Left renal cortex interstitium (tissue), 4 donors: Measurements from ENCODE around the gene CDH2. TPM values are rescaled to one million over a fixed set of nuclear protein-coding genes. Genes with fewer than 3 reads are reported as not detected.

ENCODE experiments used
- DNase-seq, 4 donors: peaks; one replicate each; pipeline ENCODE4 v3.0.0-alpha.2; 2013; ENCODE audit warnings: low read depth in 4 of 4, low spot score in 2 of 4, missing footprints in 1 of 4
- polyA plus RNA-seq, 4 donors: library from polyadenylated mRNA; unstranded; fragments of 120-200 nt; gene quantifications; one replicate each; pipeline ENCODE4 v1.2.1, GENCODE V29; 2013; ENCODE audit not compliant: insufficient read length in 4 of 4

Gene CDH2
- polyA plus RNA-seq, 4 donors, result 69.8 to 79.6 (median 77.4) TPM

DNA sequence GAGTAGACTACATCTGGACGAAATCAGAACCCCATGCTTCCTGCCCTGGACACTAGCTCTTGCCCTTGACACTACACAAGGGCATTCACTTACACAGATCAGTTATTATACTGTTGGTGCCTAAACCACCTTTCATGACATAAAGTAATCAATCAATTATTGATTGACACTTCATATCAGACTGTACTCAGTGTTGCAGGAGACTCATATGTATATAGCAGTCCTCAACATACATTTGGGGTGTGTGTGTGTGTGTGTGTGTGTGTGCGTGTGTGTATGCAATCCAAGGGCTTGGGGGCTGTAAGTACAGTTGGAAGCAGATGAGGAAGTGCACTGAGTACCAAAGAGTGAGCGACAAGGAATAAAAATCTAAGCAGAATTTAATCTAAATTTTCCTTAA, 5.1 kb downstream of the CDH2 start:
- no peak for DNase-seq

DNA sequence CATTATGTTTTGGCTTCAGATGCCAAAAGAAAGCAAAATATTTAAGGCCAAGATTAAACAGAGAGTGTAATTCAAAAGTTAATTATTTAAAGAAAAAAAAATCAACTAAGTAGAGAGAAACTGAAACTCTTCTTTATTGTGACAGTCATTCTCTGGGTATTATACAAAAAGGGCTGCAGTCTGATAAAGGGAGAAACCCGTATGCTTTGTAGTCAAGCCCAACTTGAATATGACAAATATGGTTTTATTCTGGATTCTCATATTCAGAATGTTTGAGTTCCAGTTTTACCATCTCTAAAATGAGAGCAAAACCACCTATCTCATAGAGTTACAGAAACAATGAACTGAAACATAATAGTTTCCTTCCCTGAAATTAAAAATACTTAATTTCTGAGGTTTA, 8.2 kb downstream of the CDH2 start:
- no peak for DNase-seq

DNA sequence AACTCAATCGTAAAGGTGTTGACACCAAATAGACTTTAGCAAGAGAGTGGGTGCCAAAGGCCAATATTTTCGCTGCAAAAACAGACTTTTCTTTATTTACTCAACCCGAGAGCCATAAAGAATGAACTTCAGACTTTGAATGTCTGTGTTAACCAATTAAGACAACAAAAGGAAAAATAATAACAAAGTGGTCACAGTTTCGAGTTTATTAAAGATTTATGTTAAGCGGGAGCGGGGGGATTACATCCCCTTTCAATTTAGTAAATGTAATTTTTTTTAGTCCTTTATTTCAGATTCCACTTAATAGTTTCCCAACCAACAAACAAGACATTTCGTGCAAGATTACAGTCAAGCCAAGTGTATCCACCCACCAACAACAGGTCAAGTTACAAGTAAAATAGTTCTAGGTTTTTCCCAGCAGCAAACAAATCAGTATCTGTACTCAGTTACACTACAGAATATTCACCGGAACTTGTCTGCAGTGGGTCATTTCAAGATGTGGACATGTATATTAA, 9.0 kb downstream of the CDH2 start:
- DNase-seq, result peak in 1 of 4 donors; percentile 34

DNA sequence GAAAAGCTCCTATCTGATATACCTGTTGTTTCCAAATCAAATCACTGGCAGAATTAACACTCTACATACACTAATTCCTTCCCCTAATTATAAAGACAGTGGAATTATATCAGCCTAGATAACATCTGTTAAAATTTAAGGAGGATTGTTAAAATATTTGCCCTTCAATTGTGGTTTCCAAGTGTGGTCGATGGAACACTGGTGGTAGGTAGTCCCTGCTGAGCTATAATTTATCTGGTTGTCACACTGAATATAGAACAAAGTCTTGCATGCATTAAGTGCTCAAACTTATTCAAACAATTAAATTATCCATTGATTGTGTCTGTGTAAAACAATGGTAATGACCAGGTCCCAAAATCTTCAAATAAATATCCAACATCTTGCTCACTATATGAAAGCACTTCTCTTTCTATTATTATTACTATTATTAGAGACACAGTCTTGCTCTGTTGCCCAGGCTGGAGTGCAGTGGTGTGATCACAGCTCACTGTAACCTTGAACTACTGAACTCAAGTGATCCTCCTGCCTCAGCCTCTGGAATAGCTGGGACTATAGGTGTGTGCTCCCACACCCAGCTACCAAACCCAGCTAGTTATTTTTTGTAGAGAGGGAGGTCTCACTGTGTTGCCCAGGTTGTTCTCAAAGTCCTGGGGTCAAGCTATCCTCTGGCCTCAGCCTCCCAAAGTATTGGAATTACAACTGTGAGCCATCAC, 12.0 kb downstream of the CDH2 start:
- DNase-seq, result no peak

DNA sequence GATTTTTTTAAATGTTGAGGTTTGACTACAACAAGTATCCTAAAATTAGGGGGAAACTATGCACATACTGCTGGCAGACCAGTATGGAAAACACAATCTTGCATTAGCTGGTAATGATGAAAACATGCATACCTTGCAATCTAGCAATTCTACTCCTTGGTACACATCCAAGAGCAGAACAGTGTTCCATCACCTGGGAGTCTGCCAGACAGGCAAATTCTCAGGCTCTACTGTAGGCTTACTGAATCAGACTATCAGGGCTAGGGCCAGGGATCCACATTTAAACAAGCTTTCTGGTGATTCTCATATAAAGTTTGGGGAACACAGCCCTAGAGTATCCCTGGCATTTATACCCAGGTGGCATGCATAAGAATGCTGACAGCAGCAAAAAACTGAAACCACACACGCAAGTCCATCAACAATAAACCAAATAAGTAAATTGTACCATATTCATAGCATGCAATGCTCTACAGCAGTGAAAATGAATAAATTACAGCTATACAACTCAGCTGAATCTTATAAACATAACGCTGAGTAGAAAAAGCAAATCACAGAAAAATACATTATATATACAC, 13.6 kb downstream of the CDH2 start:
- no peak for DNase-seq

DNA sequence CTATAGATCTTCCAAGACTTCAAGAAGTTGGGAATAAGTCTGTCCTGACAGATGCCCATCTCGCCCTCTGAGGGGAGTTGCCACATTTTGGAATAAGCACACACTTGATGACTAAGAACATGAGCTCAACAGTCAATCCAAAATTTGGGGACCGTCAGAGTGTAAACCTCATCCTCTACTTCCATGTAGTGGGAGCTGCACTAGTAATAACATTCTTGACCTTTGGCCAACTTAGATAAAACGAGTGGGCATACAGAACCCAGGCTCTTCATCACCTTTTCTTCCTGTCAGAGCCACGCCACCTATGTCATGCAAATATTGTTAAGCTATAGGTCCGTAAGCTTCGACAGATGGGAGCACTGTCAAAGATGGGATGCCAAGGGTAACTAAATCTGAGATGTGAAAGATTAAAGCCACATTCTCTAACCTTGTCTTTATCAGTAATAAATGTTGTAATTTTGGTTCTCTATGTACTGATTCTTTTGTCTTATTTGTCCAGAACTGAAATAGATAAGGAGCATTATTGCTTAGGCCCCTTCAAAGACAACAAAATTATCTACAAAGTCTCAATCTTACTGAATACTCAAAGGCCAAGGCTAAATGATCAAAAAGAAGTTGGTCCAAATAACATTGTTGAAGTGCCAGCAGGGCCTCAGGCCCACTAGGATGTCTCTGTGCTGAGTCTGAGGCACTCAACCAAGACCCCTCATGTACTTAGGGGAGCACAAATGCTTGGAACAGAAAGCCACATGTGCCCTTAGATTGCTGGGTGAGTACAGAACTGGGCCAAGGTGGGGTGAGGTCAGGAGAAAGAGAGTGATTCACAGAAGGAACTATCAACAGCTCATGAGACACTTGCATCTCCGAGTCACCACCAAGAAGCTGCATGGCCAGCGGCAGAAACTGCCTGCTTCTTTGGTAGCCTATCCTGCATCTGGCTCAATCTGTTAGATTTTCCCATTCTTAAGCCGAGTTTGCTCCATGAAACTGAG, 15.0 kb downstream of the CDH2 start:
- no peak for DNase-seq

DNA sequence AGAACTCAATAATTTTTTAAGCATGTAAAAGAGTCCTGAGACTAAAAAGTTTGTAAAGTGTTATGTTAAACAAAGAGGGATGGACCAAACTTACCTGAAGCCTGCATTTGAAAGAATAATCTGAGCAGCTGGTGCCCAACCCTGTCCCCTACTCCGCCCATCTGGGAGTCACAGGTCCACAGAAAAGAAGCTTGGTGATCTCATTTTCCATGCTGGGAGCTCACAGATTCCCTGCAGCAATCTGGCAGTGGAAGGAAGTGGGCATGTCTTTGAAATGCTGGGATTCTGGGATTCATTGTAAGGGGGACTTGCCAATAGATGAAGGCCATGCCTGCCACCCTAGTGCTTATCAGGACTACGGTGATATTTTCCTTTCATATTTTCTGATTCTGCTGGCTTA, 17.9 kb downstream of the CDH2 start:
- DNase-seq, result no peak

DNA sequence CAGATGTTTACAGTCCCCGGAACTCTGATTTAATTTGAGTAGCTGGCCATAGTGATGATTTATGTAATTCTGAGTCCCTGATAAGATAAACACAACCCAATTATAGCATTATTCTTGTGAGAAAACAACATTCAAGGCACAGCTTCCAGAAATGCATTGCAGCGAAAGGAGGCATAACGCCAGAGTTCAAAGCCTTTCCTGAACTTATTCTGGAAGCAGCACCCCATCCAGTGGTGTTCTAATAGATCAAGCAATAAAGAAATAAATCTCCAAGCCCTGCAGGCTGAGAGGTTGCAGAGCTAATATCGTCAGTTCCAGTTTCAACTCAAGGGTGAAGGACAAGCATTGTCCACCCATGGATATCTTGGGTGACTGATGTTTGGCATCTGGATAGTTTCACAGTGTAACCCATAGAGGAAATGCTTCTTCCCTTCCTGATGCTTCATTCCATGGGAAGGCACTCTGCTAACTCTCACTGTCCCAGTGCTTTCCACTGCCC, 18.8 kb downstream of the CDH2 start:
- no peak for DNase-seq

DNA sequence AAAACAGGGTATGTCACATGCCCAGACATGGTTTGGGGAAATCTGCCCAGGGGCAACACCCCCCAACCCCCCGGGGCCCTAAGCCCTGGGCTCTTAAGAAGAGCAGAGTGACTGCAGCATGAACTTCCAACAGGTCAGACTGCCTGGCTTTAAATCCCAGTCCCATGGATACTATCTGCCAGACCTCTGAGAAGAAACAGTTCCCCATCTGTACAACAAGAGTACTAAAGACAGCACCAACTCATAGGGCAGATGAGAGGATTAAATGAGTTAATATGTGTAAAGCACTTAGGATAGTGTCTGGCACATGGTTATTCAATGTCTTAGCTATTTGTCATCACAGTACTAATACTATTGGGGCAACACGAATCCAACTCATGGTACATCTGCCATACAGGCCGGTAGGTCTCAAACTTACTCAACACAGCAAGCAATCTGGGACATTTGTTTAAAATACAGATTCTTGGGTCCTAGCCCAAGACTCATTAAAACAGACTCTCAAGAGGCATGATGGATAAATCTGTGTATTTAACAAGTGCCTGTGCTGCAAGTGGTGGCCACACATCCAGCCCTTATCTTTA, 23.4 kb downstream of the CDH2 start:
- DNase-seq, result no peak

DNA sequence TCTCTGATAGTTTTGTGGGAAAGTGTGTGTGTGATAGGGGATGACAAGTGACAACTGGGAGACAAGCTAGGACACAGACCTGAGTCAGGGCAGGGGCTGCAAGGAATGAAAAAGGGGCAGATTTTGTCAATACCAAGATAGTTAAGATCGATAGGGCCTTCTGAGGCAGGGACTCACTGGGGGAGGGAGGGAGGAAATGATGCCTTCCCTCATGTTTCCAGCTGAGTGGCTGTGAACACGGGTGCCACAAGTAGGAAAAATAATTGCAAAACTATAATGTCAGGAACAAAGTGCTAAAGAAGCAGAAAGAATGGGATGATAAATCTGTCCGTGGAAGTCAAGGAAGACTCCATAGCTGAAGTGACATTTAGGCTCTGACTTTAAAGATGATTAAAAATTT, 24.2 kb downstream of the CDH2 start:
- DNase-seq, result no peak

DNA sequence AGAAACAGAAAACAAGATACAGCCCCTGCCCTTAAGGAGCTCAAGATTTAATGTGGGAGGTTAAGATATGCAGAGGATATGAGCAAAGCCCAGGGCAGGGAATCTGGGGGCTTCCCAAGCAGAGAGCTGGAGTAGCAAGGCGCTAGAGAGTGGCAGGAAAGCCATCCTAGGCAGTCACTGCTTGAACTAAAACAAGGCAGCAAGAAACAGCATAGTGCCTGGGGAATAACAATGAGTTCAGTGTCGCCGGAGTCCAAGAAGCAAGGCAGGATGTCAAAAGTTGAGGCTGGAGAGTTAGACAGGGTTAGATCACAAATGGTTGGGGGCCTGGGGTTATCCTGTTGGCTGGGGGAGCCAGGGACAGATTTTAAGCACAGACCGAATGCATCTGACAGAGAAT, 24.6 kb downstream of the CDH2 start:
- DNase-seq, result no peak

DNA sequence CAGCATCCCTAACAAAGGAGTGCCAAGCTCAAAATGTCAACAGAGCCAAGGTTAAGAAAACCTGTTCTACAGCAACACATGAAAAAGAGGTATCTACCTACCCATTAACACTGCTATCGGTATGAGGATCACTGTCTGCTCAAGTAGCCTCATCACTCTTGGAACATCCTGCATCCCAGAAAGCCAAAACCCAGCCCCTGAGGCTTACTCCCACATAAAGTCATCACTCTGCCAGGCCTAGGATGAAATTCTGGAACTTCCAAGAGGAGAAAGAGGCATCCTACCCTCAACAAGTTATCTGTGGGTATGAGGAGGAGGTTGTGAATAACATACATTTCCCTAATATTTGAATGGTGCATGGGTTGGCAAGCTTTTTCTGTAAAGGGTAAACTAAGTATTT, 25.5 kb downstream of the CDH2 start:
- DNase-seq, result no peak

DNA sequence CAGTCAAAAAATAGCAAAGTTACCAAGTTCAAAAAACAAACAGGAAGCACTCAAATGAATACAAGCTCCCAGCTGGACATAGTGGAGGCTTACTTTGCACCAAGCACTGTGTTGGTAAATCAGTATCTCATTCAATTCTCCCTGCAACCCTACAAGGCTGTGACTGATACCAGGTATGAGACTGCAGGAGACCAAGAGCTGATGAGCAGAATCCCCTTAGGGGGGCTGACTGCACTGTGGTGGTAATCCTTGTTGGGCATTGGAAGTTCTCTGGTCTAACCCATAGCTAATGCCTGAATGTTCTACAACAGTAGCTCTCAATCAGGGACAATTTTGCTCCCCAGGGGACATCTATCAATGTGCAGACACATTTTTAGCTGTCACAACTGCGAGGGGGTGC, 26.0 kb downstream of the CDH2 start:
- no peak for DNase-seq

DNA sequence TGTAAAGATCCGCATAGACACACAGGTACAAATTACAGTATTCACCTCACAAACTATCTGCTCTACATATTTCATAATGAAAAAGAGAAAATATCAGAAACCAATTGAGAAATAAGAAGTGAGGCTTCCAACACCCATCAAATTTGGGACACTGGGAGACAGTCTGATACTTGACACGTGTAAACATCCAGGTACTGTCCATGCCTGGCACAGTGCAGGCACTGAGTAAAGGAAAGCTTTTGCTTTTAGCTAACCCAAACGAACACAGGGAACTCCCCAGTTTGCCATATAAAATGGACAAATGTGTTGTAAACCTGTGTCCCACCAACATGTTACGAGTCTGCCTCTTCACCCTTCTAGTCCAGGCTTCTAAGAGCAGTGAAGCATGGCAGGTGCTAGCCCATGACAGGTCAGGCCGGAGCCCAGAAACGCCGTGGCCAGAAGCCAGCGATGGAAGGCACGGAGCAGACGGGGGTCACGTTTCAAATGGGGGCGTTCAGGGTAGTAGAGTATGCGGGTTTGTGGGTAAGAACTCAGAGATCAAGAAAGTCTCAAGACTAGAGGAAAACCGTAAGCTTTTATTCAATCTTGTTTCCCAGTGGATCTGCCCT, 27.0 kb downstream of the CDH2 start:
- DNase-seq, result no peak

DNA sequence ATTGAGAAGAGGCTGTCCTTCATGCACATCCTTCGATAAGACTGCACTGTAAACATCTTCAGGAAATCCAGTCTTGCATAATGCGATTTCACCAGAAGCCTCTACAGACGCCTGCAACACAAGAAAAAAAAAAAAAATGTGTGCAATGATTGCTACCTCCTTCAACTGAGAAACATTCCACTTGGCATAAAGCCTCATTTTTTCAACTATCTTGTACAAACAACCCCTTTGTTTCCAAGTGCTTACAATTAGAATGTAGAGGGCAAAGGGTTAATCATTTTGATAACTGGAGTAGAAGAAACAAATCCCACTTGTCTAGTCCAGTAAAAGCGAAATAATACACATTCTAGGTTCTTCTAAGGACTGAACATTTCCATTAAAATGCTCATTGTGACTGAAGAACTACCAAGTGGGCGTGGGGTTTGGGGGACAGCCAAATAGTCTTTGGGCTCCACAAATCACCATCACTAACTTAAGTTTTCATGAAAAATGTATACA, 29.2 kb downstream of the CDH2 start:
- no peak for DNase-seq

DNA sequence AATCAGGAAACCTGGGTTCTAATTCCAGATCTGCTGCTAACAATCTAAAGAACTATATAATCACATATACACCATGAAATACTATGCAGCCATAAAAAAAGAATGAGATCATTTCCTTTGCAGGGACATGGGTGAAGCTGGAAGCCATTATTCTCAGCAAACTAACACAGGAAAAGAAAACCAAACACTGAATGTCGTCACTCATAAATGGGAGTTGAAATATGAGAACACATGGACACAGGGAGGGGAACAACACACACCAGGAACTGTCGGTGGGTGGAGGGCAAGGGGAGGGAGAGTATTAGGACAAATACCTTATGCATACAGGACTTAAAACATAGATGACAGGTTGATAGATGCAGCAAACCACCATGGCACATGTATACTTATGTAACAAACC, 33.2 kb downstream of the CDH2 start:
- no peak for DNase-seq

DNA sequence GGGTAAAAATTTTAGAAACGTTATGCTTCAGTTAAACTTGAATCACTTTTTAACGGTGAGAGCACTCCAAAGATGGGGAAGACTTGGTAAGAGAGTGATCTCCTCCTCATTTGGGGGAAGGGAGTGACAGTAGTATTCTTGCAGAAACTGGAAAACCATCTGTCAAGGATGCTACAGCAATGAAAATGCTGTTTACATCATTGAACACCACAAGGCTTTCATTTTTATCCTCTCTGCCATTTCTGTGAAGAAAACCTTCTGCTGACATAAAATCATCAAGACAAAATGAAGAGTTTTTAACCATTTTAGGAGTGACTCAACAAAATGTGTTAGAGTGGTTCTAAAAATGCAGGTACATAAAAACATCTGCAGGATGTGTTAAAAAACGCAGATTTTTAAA, 38.1 kb downstream of the CDH2 start:
- no peak for DNase-seq

DNA sequence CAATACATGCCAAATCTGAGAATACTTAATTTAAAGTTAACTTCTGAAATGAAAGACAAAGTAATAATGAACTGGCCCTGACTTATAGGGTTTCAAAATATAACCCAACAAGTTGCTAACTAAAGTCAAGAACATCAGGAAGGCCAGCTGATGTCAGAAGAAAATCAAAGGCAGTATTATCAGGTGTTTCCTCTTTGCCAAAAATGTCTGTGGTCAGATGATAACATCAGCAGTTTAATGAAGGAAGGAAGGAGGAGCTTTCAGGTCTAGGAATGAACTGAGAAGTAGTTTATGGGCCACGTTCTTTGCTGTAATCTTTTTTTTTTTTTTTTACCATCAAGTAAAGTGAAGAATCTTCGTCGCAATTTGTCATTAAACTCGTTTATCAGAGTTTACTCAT, 40.9 kb downstream of the CDH2 start:
- no peak for DNase-seq

DNA sequence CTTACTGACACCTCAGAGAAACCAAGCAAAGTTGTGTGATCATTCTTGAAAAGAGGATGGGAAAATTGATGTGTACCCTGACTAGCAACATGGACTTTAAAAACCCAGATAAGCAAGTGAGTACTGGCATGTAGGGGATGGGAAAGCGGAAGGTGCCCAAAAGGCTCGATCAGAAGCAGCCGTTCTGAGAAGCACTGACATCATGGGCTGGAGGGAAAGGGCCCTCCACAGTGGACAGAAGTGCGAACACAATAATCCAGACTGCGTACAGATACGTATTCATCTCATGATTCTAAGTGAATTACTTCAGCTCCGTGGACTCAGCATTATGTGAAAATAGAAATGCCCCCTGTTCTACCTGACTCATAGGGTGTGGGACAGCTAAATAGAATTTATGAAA, 42.2 kb downstream of the CDH2 start:
- no peak for DNase-seq

DNA sequence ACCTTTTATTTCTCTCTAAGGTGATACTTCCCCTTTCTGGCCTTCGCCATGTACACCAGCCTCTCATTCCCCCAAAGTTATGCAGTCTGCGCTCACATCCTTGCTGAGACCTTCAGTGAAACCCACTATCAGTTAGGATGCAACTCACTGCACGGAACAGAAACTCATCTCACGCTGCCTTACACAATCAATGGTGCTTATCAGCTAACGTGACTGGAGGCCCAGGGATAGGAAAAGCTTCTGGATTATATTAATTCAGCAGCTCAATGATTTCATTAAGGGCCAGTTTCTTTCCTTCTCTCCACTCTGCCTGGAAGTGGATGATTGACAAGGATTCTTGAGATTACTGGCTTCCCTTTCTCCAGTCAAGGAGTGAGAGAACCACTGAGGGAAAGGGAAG, 44.8 kb downstream of the CDH2 start:
- no peak for DNase-seq
